Vagina (tissue), 2 donors: ENCODE measurements around the gene RNF31.

Source experiments
- CTCF ChIP-seq, 3 experiments: fragments of 450-650 bp in 2 of 3; fragments of 200-600 bp in 1 of 3; sonication (generic) in 1 of 3; IDR thresholded peaks; one replicate each; pipeline ENCODE4 v1.5.1; 2017 to 2019; ENCODE audit warnings: antibody characterized with exemption in 3 of 3, mild to moderate bottlenecking in 2 of 3, moderate library complexity in 2 of 3
- POLR2AphosphoS5 ChIP-seq, 2 donors: sonication (generic); formaldehyde crosslinking; IDR thresholded peaks; one replicate each; pipeline ENCODE4 v1.9.0; 2017; ENCODE audit warnings: antibody characterized with exemption in 2 of 2, mild to moderate bottlenecking in 2 of 2, low read depth in 1 of 2; ENCODE audit not compliant: insufficient read depth in 1 of 2

- no peak for TF ChIP-seq CTCF (IDR thresholded peaks at IDR 0.05)
- TF ChIP-seq POLR2AphosphoS5 (IDR thresholded peaks at IDR 0.05; ENCODE audit: insufficient read depth in 1 of 2, low read depth in 1 of 2) = no peak
Measured at GRCh38 chr14:24177041-24177825, 29.9 kb downstream of the RNF31 start.
